ENCODE results near the gene DDX54.

Gene DDX54

GRCh38 chr12:113133036-113133435 is 52.2 kb downstream of the DDX54 start:
- no peak overlapping the region for H3K4me3 ChIP-seq (replicated peaks; ENCODE audit: insufficient read depth, low read length)
- no peak for DNase-seq (ENCODE audit: low read depth in 1 of 2, low spot score in 1 of 2)
- H3K27me3 ChIP-seq (ENCODE audit: insufficient read depth, poor library complexity, severe bottlenecking), result no peaks in the 10 kb centered on the region
- TF ChIP-seq SPI1 (IDR thresholded peaks at IDR 0.05; ENCODE audit: borderline replicate concordance, low read depth) (no peak), CTCF (IDR thresholded peaks at IDR 0.05; ENCODE audit: insufficient read depth, low read length) (no peak), POLR2AphosphoS5 (IDR thresholded peaks at IDR 0.05; ENCODE audit: low read depth) (no peak), REST (IDR thresholded peaks at IDR 0.05; ENCODE audit: insufficient replicate concordance, low read depth) (no peak), GABPA (IDR thresholded peaks at IDR 0.05; ENCODE audit: low read depth) (no peak)
- H3K27ac ChIP-seq (replicated peaks), result no peak overlapping the region

GRCh38 chr12:113131556-113131955 is 53.7 kb downstream of the DDX54 start:
- H3K4me3 ChIP-seq (replicated peaks; ENCODE audit: insufficient read depth, low read length), result no peak overlapping the region
- DNase-seq (ENCODE audit: low read depth in 1 of 2, low spot score in 1 of 2), result no peak

More at GRCh38 chr12:113131556-113131955, 53.7 kb downstream of the DDX54 start:
- no peak overlapping the region for H3K27ac ChIP-seq (replicated peaks)
- TF ChIP-seq POLR2AphosphoS5 (IDR thresholded peaks at IDR 0.05; ENCODE audit: low read depth), result no peak
- TF ChIP-seq SPI1 (IDR thresholded peaks at IDR 0.05; ENCODE audit: borderline replicate concordance, low read depth), result no peak
- TF ChIP-seq REST (IDR thresholded peaks at IDR 0.05; ENCODE audit: insufficient replicate concordance, low read depth), result no peak
- no peak for TF ChIP-seq GABPA (IDR thresholded peaks at IDR 0.05; ENCODE audit: low read depth)
- no peak for TF ChIP-seq CTCF (IDR thresholded peaks at IDR 0.05; ENCODE audit: insufficient read depth, low read length)
- no peaks in the 10 kb centered on the region for H3K27me3 ChIP-seq (ENCODE audit: insufficient read depth, poor library complexity, severe bottlenecking)

Measured in HL-60 (cell line).